Ishikawa (cell line): ENCODE results near the gene ST6GALNAC3.

Source experiments
- CEBPB ChIP-seq: IDR thresholded peaks from 2 replicates; pipeline ENCODE4 v1.6.1; 2012
- EGR1 ChIP-seq: IDR thresholded peaks from 2 replicates; pipeline ENCODE4 v1.6.1; 2012
- EP300 ChIP-seq: IDR thresholded peaks from 2 replicates; pipeline ENCODE4 v1.6.1; 2012; ENCODE audit warnings: borderline replicate concordance
- FOXM1 ChIP-seq: IDR thresholded peaks from 2 replicates; pipeline ENCODE4 v1.6.1; 2012; ENCODE audit warnings: low read depth, borderline replicate concordance
- RAD21 ChIP-seq: IDR thresholded peaks from 2 replicates; pipeline ENCODE4 v1.6.1; 2012; ENCODE audit warnings: low read depth
- TAF1 ChIP-seq: IDR thresholded peaks from 2 replicates; pipeline ENCODE4 v1.6.1; 2012; ENCODE audit warnings: low read depth, mild to moderate bottlenecking
- TEAD4 ChIP-seq: IDR thresholded peaks from 2 replicates; pipeline ENCODE4 v1.6.1; 2012
- TF ChIP-seq, protein P1 (sequence below): IDR thresholded peaks from 2 replicates; pipeline ENCODE4 v1.6.1; 2012; ENCODE audit warnings: low read depth, mild to moderate bottlenecking
- TF ChIP-seq, protein P2 (sequence below): IDR thresholded peaks from 2 replicates; pipeline ENCODE4 v1.6.1; 2012

DNA sequence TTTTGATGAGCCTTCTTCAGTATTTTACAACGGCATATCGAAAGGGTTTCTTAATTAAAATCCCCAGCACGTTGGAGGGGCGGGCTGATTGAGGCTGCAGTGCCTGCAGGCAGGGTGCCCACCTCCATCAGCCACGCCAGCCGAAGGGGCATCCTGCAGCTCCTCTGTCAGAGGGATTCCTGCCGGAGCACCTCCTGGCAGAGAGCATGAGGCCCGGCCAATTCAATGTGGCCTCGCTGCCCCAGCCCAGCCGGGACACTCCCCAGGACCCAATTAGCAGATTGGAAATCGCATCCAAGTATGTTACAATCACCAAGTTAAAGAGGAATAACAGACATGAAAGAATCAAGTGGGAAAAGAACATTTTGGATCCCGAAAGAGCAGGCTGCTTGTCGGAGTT is 216.6 kb downstream of the ST6GALNAC3 start:
- TF ChIP-seq EGR1: no peak
- TF ChIP-seq, protein P1, sequence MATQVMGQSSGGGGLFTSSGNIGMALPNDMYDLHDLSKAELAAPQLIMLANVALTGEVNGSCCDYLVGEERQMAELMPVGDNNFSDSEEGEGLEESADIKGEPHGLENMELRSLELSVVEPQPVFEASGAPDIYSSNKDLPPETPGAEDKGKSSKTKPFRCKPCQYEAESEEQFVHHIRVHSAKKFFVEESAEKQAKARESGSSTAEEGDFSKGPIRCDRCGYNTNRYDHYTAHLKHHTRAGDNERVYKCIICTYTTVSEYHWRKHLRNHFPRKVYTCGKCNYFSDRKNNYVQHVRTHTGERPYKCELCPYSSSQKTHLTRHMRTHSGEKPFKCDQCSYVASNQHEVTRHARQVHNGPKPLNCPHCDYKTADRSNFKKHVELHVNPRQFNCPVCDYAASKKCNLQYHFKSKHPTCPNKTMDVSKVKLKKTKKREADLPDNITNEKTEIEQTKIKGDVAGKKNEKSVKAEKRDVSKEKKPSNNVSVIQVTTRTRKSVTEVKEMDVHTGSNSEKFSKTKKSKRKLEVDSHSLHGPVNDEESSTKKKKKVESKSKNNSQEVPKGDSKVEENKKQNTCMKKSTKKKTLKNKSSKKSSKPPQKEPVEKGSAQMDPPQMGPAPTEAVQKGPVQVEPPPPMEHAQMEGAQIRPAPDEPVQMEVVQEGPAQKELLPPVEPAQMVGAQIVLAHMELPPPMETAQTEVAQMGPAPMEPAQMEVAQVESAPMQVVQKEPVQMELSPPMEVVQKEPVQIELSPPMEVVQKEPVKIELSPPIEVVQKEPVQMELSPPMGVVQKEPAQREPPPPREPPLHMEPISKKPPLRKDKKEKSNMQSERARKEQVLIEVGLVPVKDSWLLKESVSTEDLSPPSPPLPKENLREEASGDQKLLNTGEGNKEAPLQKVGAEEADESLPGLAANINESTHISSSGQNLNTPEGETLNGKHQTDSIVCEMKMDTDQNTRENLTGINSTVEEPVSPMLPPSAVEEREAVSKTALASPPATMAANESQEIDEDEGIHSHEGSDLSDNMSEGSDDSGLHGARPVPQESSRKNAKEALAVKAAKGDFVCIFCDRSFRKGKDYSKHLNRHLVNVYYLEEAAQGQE: no peak
- no peak for TF ChIP-seq FOXM1
- TF ChIP-seq EP300: no peak
- no peak for TF ChIP-seq RAD21
- no peak for TF ChIP-seq TAF1
- TF ChIP-seq TEAD4: no peak
- TF ChIP-seq CEBPB: no peak
- TF ChIP-seq, protein P2, sequence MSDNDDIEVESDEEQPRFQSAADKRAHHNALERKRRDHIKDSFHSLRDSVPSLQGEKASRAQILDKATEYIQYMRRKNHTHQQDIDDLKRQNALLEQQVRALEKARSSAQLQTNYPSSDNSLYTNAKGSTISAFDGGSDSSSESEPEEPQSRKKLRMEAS: no peak
